H1 (cell line): Measurements from ENCODE around the gene PRRC1. TPM values are rescaled to one million over a fixed set of nuclear protein-coding genes. Genes with fewer than 3 reads are reported as not detected.

Experiments used
- ATF3 ChIP-seq: IDR thresholded peaks from 2 replicates; pipeline ENCODE4 v1.6.1; 2011; ENCODE audit warnings: low read depth, mild to moderate bottlenecking, low read length; ENCODE audit not compliant: insufficient read depth
- CHD7 ChIP-seq: fragments of 300-600 bp; sonication (generic); IDR thresholded peaks from 2 replicates; pipeline ENCODE4 v1.7.1; 2012; ENCODE audit warnings: low read length, moderate library complexity, mild to moderate bottlenecking, inconsistent platforms; ENCODE audit not compliant: insufficient replicate concordance
- E2F6 ChIP-seq: IDR thresholded peaks from 2 replicates; pipeline ENCODE4 v1.6.1; 2012; ENCODE audit warnings: inconsistent platforms
- JUN ChIP-seq: IDR thresholded peaks from 2 replicates; pipeline ENCODE4 v1.6.1; 2011; ENCODE audit warnings: low read depth, mild to moderate bottlenecking, improper control_type of control experiment, low read length
- RNF2 ChIP-seq: fragments of 200-900, 300-1000 bp; sonication (generic); IDR thresholded peaks from 2 replicates; pipeline ENCODE4 v1.7.1; 2016; ENCODE audit warnings: borderline replicate concordance, low read depth, mild to moderate bottlenecking, antibody characterized with exemption, low read length; ENCODE audit not compliant: poor library complexity, severe bottlenecking; ENCODE audit errors: missing control alignments
- polyA plus RNA-seq, 7 experiments: library from polyadenylated mRNA; depleted of rRNA in 3 of 7; stranded (reverse) in 5 of 7; unstranded in 2 of 7; fragments of >200 nt in 5 of 7; fragments of 200-250 nt in 2 of 7; gene quantifications; 1 replicate in 5 of 7; 2 replicates in 1 of 7; 4 replicates in 1 of 7; pipeline versions ENCODE4 v1.2.1 to v1.2.3, GENCODE V29; 2011 to 2013; ENCODE audit warnings: missing spikeins in 2 of 7, mixed read lengths in 2 of 7
- total RNA-seq: library from RNA; stranded (reverse); fragmentation: NEBNext Ultra II Directional; extraction: Animal tissue kit (Norgen Biotek cat#: 25700); gene quantifications from 2 replicates; pipeline ENCODE4 v1.2.1, GENCODE V29; 2021

PRRC1 gene
- total and polyA plus RNA-seq, 2 of the 8 experiments (the other 6 are each of a cell fraction or from before 2014, with no cell fraction given), result 54.6 to 78.6 TPM

GRCh38 chr5:127558273-127558672 is 40.8 kb downstream of the PRRC1 start (continued):
- no peak for TF ChIP-seq E2F6
- TF ChIP-seq CHD7, result no peak
- no peak for TF ChIP-seq ATF3
- no peak for TF ChIP-seq JUN
- TF ChIP-seq RNF2, result no peak
- TF ChIP-seq, all 59 proteins: peak for 0
